Measurements from ENCODE around the gene CPSF4L. TPM values are rescaled to one million over a fixed set of nuclear protein-coding genes. Genes with fewer than 3 reads are reported as not detected.

CPSF4L gene
- total RNA-seq, 1 experiment from 2014 or later, result not detected

DNA sequence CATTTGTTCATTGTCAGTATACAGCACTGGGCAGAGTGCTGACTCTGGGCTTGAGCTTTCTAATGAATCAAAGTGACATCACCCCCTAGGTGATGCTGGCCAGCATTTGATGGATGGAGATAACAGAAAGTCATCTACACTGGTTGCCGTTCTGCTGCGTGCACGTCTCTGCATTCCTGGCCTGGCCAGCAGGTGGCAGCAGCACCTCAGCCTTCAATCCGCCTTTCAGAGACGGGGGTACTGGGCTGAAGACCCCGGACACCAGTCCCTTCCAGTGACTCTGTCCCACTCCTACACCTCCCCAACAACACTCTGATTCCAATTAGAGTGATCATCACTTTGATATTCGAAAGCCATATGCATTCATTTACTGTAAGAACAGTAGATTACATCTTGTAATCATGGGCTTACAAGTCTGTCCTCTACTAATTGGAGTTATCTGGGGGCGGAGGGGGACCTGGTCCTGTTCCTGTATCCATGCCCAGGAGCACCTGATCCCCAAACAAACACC, 6.0 kb downstream of the CPSF4L start:
- CTCF ChIA-PET, result interaction anchor here (0.5 to 4.1 kb wide), 4 partner anchors 59 to 947 kb away, joined by 4 to 34 read pairs (median 6); no protein-coding TSS in a partner anchor
- BruUV-seq (replicated peaks), result no TSS peak

DNA sequence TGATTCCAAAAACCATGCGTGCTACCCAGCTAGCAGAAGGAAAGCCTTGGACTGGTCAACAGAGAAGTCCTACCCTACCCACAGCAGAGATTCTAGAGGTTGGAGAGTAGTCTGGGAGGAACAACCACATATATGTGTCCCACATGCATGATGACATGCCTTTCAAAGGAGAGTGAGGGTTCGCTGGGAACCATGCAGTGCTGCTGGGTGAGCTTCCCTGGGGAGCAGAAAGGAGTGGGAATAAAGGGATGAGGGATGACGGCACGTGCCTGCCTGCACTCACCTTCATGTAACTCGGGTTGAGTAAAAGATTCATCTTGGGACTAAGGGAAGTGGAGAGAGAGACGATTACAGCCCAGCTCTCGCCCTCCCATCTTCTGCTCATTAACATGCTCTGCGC, 9.8 kb downstream of the CPSF4L start:
- Histone ChIP-seq H3K9me3 (ENCODE audit: low read depth, low read length, poor library complexity, severe bottlenecking) (no peaks in the 10 kb centered on the region), H3K27me3 (replicated peaks; ENCODE audit: insufficient read depth, low read depth, low read length, poor library complexity) (no peaks in the 10 kb centered on the region), H3K36me3 (ENCODE audit: insufficient read depth, low read length, poor library complexity, severe bottlenecking) (peaks cover 6% of the 10 kb centered on the region), H3K4me1 (ENCODE audit: insufficient read depth, low read length, poor library complexity, severe bottlenecking) (no peaks in the 10 kb centered on the region), H3K4me3 (ENCODE audit: low read depth, low read length, poor library complexity, severe bottlenecking) (no peak overlapping the region), H3K27ac (ENCODE audit: low read depth, low read length, poor library complexity, severe bottlenecking) (no peak overlapping the region)
- intact Hi-C loops (cut with micrococcal nuclease; ENCODE audit: unreplicated experiment), result no loop called here
- ChIA-PET CTCF (no interaction called here), POLR2A (ENCODE audit: low non-redundant PET) (no interaction called here)
- BruUV-seq (replicated peaks), result no TSS peak
- no peak for DNase-seq (ENCODE audit: low spot score)
- no peak for TF ChIP-seq EZH2 (IDR thresholded peaks at IDR 0.05; ENCODE audit: borderline replicate concordance, low read depth, low read length, poor library complexity, severe bottlenecking)

More for the DNA sequence above, 6.0 kb downstream of the CPSF4L start:
- no peak overlapping the region for H3K27ac ChIP-seq (ENCODE audit: low read depth, low read length, poor library complexity, severe bottlenecking)
- no peak for TF ChIP-seq EZH2 (IDR thresholded peaks at IDR 0.05; ENCODE audit: borderline replicate concordance, low read depth, low read length, poor library complexity, severe bottlenecking)
- TF ChIP-seq, protein P1, sequence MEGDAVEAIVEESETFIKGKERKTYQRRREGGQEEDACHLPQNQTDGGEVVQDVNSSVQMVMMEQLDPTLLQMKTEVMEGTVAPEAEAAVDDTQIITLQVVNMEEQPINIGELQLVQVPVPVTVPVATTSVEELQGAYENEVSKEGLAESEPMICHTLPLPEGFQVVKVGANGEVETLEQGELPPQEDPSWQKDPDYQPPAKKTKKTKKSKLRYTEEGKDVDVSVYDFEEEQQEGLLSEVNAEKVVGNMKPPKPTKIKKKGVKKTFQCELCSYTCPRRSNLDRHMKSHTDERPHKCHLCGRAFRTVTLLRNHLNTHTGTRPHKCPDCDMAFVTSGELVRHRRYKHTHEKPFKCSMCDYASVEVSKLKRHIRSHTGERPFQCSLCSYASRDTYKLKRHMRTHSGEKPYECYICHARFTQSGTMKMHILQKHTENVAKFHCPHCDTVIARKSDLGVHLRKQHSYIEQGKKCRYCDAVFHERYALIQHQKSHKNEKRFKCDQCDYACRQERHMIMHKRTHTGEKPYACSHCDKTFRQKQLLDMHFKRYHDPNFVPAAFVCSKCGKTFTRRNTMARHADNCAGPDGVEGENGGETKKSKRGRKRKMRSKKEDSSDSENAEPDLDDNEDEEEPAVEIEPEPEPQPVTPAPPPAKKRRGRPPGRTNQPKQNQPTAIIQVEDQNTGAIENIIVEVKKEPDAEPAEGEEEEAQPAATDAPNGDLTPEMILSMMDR (conservative IDR thresholded peaks at IDR 0.05; ENCODE audit: low read depth, low read length), result peak; percentile 97
- POLR2A ChIA-PET (ENCODE audit: low non-redundant PET), result no interaction called here
- intact Hi-C loops (cut with micrococcal nuclease; ENCODE audit: unreplicated experiment), result loop anchor here (1.0 to 5.0 kb wide), 2 partner anchors 115 to 922 kb away; no protein-coding TSS in a partner anchor
- no peak overlapping the region for H3K4me3 ChIP-seq (ENCODE audit: low read depth, low read length, poor library complexity, severe bottlenecking)
- no peaks in the 10 kb centered on the region for H3K4me1 ChIP-seq (ENCODE audit: insufficient read depth, low read length, poor library complexity, severe bottlenecking)
- no peaks in the 10 kb centered on the region for H3K36me3 ChIP-seq (ENCODE audit: insufficient read depth, low read length, poor library complexity, severe bottlenecking)
- DNase-seq (ENCODE audit: low spot score), result peak; percentile 53
- H3K27me3 ChIP-seq (replicated peaks; ENCODE audit: insufficient read depth, low read depth, low read length, poor library complexity), result no peaks in the 10 kb centered on the region
- H3K9me3 ChIP-seq (ENCODE audit: low read depth, low read length, poor library complexity, severe bottlenecking), result no peaks in the 10 kb centered on the region

DNA sequence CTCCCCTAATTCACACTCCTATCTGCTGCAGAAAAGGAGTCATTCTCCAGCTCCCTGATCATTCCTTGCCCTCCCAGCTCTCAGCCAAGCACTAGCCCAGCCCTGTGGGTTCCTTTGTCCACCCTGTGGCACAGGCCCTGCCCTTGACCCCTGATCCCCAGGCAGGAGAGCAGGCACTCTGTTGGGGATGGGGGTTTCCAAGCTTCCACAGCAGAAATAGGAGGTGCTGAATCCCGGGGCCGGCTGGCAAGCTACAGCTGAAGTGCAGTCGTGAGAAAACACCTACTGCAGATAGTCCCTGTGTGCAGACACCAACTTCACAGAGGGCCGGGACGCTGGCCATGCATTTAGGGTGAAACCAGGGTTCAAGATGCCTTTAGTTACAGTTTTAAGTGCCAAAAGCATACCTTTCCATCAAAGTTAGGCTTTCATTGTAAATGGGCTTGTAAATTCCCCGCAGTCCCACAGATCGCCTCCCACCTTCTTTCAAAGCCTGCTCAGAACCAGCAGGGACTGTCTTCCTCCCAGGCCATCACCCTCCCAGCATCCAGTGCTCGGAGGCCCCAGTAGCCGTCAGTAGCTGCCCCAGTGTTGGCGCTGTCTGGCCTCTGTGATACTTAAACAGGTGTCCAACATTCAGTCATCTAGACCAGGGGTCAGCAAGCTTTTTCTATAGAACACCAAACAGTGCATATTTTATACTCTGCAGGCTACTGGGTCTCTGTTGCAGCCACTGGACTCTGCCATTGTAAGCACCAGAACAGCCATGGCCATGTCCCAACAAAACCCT, 10.6 kb downstream of the CPSF4L start:
- Histone ChIP-seq H3K36me3 (ENCODE audit: insufficient read depth, low read length, poor library complexity, severe bottlenecking) (peaks cover 7% of the 10 kb centered on the region), H3K27me3 (replicated peaks; ENCODE audit: insufficient read depth, low read depth, low read length, poor library complexity) (no peaks in the 10 kb centered on the region), H3K9me3 (ENCODE audit: low read depth, low read length, poor library complexity, severe bottlenecking) (no peaks in the 10 kb centered on the region), H3K27ac (ENCODE audit: low read depth, low read length, poor library complexity, severe bottlenecking) (no peak overlapping the region), H3K4me1 (ENCODE audit: insufficient read depth, low read length, poor library complexity, severe bottlenecking) (no peaks in the 10 kb centered on the region), H3K4me3 (ENCODE audit: low read depth, low read length, poor library complexity, severe bottlenecking) (no peak overlapping the region)
- intact Hi-C loops (cut with micrococcal nuclease; ENCODE audit: unreplicated experiment), result no loop called here
- CTCF ChIA-PET, result interaction anchor here (2.1 kb wide), 1 partner anchor 119 kb away, joined by 4 read pairs; no protein-coding TSS in a partner anchor
- no TSS peak for BruUV-seq (replicated peaks)
- POLR2A ChIA-PET (ENCODE audit: low non-redundant PET), result no interaction called here
- TF ChIP-seq EZH2 (IDR thresholded peaks at IDR 0.05; ENCODE audit: borderline replicate concordance, low read depth, low read length, poor library complexity, severe bottlenecking), result no peak
- TF ChIP-seq, protein P1 (conservative IDR thresholded peaks at IDR 0.05; ENCODE audit: low read depth, low read length), result no peak
- no peak for DNase-seq (ENCODE audit: low spot score)

Measured in A673 (cell line).